Measurements from ENCODE around the gene AMOTL2. TPM values are rescaled to one million over a fixed set of nuclear protein-coding genes. Genes with fewer than 3 reads are reported as not detected.

AMOTL2 gene
- total RNA-seq, 1 experiment from 2014 or later = 59.6 TPM

- no TSS peak for BruUV-seq (replicated peaks)
- H3K27ac ChIP-seq (ENCODE audit: low read depth, low read length, poor library complexity, severe bottlenecking) = no peak overlapping the region
- H3K27me3 ChIP-seq (replicated peaks; ENCODE audit: insufficient read depth, low read depth, low read length, poor library complexity) = no peaks in the 10 kb centered on the region
- POLR2A ChIA-PET (ENCODE audit: low non-redundant PET) = no interaction called here
- no peaks in the 10 kb centered on the region for H3K9me3 ChIP-seq (ENCODE audit: low read depth, low read length, poor library complexity, severe bottlenecking)
- H3K4me1 ChIP-seq (ENCODE audit: insufficient read depth, low read length, poor library complexity, severe bottlenecking) = no peaks in the 10 kb centered on the region
- peaks cover 3% of the 10 kb centered on the region for H3K36me3 ChIP-seq (ENCODE audit: insufficient read depth, low read length, poor library complexity, severe bottlenecking)
- TF ChIP-seq CTCF (conservative IDR thresholded peaks at IDR 0.05; ENCODE audit: low read depth, low read length) (no peak), EZH2 (IDR thresholded peaks at IDR 0.05; ENCODE audit: borderline replicate concordance, low read depth, low read length, poor library complexity, severe bottlenecking) (no peak)
- no peak for DNase-seq (ENCODE audit: low spot score)
- CTCF ChIA-PET = no interaction called here
- intact Hi-C loops (cut with micrococcal nuclease; ENCODE audit: unreplicated experiment) = no loop called here
- no peak overlapping the region for H3K4me3 ChIP-seq (ENCODE audit: low read depth, low read length, poor library complexity, severe bottlenecking)
These were observed 25.7 kb downstream of the AMOTL2 start for GRCh38 chr3:134348524-134348923.

GRCh38 chr3:134347551-134347950 is 26.7 kb downstream of the AMOTL2 start:
- H3K9me3 ChIP-seq (ENCODE audit: low read depth, low read length, poor library complexity, severe bottlenecking) = no peaks in the 10 kb centered on the region
- no peaks in the 10 kb centered on the region for H3K27me3 ChIP-seq (replicated peaks; ENCODE audit: insufficient read depth, low read depth, low read length, poor library complexity)
- BruUV-seq (replicated peaks) = no TSS peak
- CTCF ChIA-PET = no interaction called here
- POLR2A ChIA-PET (ENCODE audit: low non-redundant PET) = no interaction called here
- no peaks in the 10 kb centered on the region for H3K36me3 ChIP-seq (ENCODE audit: insufficient read depth, low read length, poor library complexity, severe bottlenecking)
- no peak overlapping the region for H3K27ac ChIP-seq (ENCODE audit: low read depth, low read length, poor library complexity, severe bottlenecking)
- intact Hi-C loops (cut with micrococcal nuclease; ENCODE audit: unreplicated experiment) = no loop called here
- TF ChIP-seq EZH2 (IDR thresholded peaks at IDR 0.05; ENCODE audit: borderline replicate concordance, low read depth, low read length, poor library complexity, severe bottlenecking) (no peak), CTCF (conservative IDR thresholded peaks at IDR 0.05; ENCODE audit: low read depth, low read length) (no peak)
- no peak for DNase-seq (ENCODE audit: low spot score)
- H3K4me1 ChIP-seq (ENCODE audit: insufficient read depth, low read length, poor library complexity, severe bottlenecking) = no peaks in the 10 kb centered on the region
- H3K4me3 ChIP-seq (ENCODE audit: low read depth, low read length, poor library complexity, severe bottlenecking) = no peak overlapping the region

- no peaks in the 10 kb centered on the region for H3K27me3 ChIP-seq (replicated peaks; ENCODE audit: insufficient read depth, low read depth, low read length, poor library complexity)
- TF ChIP-seq EZH2 (IDR thresholded peaks at IDR 0.05; ENCODE audit: borderline replicate concordance, low read depth, low read length, poor library complexity, severe bottlenecking) = no peak
- no peak for TF ChIP-seq CTCF (conservative IDR thresholded peaks at IDR 0.05; ENCODE audit: low read depth, low read length)
- POLR2A ChIA-PET (ENCODE audit: low non-redundant PET) = no interaction called here
These were observed 27.5 kb downstream of the AMOTL2 start for GRCh38 chr3:134346744-134347143.

More at GRCh38 chr3:134346744-134347143, 27.5 kb downstream of the AMOTL2 start:
- BruUV-seq (replicated peaks) = no TSS peak
- no peak for DNase-seq (ENCODE audit: low spot score)
- H3K27ac ChIP-seq (ENCODE audit: low read depth, low read length, poor library complexity, severe bottlenecking) = no peak overlapping the region
- H3K9me3 ChIP-seq (ENCODE audit: low read depth, low read length, poor library complexity, severe bottlenecking) = no peaks in the 10 kb centered on the region
- H3K4me1 ChIP-seq (ENCODE audit: insufficient read depth, low read length, poor library complexity, severe bottlenecking) = no peaks in the 10 kb centered on the region
- no peaks in the 10 kb centered on the region for H3K36me3 ChIP-seq (ENCODE audit: insufficient read depth, low read length, poor library complexity, severe bottlenecking)
- intact Hi-C loops (cut with micrococcal nuclease; ENCODE audit: unreplicated experiment) = no loop called here
- CTCF ChIA-PET = no interaction called here
- no peak overlapping the region for H3K4me3 ChIP-seq (ENCODE audit: low read depth, low read length, poor library complexity, severe bottlenecking)

Data from A673 (cell line).